HG03571 (cell line): ENCODE results near the gene RBFOX1.

Experiments
- ATAC-seq: cut with Tn5 transposase; IDR thresholded peaks from one replicate; pipeline ENCODE4 v1.9.1; 2021; ENCODE audit not compliant: unreplicated experiment

The RBFOX1 gene

GRCh38 chr16:7513429-7513828 lies 180.8 kb downstream of the RBFOX1 start:
- ATAC-seq = no peak

GRCh38 chr16:7515543-7515942 lies 182.9 kb downstream of the RBFOX1 start:
- no peak for ATAC-seq

- ATAC-seq = no peak
Observed at GRCh38 chr16:7517496-7517895, 184.9 kb downstream of the RBFOX1 start.

DNA sequence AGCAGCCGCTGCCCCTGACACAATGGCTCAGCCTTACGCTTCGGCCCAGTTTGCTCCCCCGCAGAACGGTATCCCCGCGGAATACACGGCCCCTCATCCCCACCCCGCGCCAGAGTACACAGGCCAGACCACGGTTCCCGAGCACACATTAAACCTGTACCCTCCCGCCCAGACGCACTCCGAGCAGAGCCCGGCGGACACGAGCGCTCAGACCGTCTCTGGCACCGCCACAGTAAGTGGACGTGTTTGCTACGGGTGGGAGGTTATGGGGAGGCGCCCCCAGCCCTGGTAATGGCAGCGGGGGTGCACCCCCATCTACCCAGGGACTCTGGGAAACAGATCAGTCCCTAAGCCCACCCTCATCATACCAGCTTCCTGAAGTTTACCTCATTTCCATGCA lies 185.5 kb downstream of the RBFOX1 start:
- ATAC-seq = no peak

GRCh38 chr16:7521834-7522233 lies 189.2 kb downstream of the RBFOX1 start:
- ATAC-seq = no peak

GRCh38 chr16:7524419-7524818 lies 191.8 kb downstream of the RBFOX1 start:
- ATAC-seq = no peak

DNA sequence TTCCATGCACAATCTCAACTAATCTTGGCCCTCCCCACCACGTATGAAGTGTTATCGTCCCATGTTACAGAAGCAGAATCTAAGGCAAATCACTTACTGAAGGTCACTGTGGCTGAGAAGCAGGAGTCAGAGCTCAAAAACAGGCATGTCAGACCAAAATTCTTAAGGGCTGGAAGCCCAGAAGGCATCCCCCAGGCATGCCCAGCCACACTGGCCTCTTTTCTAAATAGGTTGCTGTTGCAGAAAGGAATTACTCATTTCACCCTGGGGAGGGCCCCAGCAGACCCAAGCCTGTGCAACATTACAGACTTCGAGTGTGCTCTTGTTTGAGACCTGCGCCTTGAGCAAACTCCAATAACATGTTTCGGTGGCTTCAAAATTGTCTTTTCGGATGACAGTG lies 194.1 kb downstream of the RBFOX1 start:
- ATAC-seq = no peak

DNA sequence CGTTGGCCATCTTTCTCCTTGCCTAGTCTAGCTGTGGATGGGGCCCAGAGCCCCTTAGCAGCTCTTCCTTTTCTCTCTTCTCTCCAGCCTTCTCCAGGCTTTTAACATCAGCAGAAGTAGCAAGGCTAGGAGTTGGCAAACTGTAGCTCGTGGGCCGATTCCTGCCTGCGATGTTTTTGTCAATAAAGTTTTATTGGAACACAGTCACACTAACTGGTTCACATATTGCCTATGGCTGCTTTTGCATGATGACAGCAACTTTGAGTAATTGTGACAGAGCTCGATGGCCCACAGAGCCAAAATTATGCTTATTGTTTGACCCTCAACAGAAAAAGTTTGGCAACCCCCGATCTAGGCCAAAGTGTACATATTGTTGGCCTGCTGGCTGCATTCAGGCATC lies 199.9 kb downstream of the RBFOX1 start:
- no peak for ATAC-seq

GRCh38 chr16:7534749-7535148 lies 202.1 kb downstream of the RBFOX1 start:
- ATAC-seq = no peak

GRCh38 chr16:7541026-7541425 lies 208.4 kb downstream of the RBFOX1 start:
- no peak for ATAC-seq

GRCh38 chr16:7545251-7545650 lies 212.6 kb downstream of the RBFOX1 start:
- ATAC-seq = no peak

- ATAC-seq = no peak
Observed at GRCh38 chr16:7546948-7547347, 214.3 kb downstream of the RBFOX1 start.

DNA sequence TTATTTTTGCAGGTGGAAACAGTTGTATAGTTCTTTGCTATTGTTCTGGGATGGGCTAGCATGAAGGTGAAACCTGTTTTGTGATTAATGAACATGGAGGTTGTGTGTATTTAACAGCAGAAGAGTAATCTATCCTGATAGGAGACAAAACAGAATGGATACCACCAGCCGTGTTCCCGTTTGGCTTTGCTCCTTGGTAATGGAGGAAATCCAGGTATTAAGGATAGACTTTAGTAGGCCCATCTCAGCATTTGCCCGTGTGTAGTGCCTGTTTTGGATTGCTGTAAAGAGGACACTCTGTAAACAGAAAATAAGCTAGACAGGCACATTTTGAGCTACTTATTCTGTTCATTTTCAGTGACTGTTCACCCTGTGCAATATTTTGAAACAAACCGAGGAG lies 215.1 kb downstream of the RBFOX1 start:
- no peak for ATAC-seq

GRCh38 chr16:7548796-7549318 lies 216.2 kb downstream of the RBFOX1 start:
- ATAC-seq = no peak

DNA sequence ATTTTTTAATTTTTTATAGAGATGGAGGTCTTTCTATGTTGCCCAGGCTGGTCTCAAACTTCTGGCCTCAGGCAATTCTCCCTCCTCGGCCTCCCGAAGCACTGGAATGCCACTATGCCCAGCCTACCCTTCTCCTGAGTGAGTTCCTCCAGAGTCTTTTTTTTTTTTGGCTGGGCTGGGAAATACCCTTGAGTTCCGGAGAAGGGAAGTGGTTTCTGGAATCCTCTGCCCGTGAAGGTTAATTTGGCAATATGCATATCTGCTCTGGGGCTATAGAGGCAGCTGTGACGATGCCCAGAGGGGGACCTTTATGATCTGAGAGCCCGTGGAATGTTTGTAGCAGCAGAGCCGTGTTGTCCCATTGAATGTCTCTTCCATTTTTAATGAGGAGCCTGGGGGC lies 217.5 kb downstream of the RBFOX1 start:
- no peak for ATAC-seq

DNA sequence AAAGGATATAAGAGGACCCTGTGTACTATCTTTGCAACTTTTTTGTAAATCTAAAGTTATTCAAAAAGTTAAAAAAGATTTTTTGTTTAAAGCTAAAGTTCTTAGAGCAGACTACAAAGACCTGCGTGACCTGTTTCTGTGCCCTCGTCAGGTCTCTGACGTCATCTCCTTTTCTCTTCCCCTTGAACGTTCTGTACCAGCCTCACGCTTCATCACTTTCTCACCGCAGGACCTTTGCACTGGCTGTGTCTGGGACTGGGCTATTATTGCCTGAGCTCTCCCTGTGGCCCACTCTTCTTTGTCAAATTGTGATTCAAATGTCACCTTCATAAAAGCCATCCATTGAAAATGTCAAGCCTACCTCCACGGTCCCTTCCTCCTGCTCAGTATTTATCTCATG lies 222.8 kb downstream of the RBFOX1 start:
- ATAC-seq = no peak

DNA sequence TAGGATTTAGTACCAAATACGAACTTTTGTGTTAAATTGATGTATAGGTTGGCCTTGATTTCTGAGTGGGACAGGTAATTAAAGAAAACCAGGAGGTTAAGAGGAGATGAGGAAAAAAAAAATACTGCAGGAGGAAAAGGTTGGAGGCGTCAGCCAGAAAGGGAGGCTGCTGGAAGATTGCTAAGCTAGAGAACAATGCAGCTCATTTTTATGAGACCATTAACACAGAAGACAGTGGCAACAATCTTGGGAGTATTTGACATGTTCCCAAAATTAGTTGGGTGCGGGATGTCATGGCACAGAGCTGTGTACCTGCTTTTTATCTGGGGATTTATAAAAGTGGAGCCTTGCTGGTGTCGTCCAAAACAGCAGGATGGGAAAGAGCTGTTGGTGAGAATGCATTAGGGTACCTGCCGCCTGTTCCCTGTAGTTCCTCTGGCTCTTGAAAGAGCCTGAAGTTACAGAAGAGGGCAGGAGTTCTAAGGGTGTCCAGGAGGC lies 229.3 kb downstream of the RBFOX1 start:
- ATAC-seq = no peak

- no peak for ATAC-seq
Observed at GRCh38 chr16:7566360-7566759, 233.7 kb downstream of the RBFOX1 start.

DNA sequence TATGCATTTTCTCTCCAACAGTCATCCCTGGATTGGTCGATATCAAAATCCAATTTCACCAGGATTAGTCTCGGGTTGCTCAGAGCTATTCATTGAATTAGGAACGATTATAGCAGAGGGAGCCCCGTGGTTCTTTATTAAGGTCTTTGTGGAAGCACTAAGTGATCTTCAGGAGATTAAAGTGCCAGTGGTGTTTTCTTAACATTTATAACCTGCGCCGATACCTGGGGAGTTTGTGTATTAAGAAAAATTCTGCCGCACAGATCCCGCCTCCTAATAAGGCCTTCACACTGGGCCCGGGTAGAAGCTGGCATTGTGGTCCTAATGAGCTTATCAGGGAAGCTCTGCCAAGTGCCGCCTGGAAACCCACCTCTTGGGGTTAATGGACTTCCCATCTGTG lies 238.7 kb downstream of the RBFOX1 start:
- no peak for ATAC-seq

- ATAC-seq = no peak
Observed at GRCh38 chr16:7577588-7577987, 244.9 kb downstream of the RBFOX1 start.

GRCh38 chr16:7579454-7579853 lies 246.8 kb downstream of the RBFOX1 start:
- ATAC-seq = no peak

DNA sequence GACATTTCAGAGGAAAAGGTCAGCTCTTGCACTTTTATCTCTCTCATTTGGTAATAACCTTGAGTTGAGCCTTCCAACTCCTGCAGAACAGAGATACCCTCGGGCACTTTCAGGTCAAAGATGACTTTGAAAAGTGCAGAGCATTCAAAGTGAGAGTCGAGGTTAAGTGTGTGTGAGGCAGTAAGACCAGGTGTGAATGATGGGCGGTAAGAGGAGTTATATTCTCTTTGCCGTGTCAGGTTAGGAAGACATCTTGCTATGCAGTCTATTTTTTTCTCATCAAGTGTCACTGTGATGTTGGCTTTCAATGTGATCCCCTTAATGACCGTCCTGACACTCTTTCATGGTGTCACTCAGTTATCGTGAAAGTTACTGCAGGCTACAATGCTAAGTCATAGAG lies 248.5 kb downstream of the RBFOX1 start:
- ATAC-seq = no peak

DNA sequence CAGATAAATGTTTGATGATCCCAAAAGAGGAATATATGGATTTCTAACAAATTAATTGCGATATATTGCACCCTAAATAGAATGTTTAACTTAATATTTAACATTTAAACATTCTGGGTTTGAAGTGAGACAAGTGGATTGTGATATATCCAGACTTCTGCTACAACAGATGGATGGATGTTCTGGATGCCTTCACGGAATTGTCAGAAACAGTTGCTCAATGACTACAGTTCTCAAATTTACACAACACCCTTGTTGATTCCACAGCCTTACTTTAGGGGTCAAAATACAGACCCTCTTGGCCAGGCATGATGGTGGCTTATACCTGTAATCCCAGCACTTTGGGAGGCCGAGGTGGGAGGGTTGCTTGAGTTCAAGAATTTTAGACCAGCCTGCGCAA lies 250.8 kb downstream of the RBFOX1 start:
- no peak for ATAC-seq

DNA sequence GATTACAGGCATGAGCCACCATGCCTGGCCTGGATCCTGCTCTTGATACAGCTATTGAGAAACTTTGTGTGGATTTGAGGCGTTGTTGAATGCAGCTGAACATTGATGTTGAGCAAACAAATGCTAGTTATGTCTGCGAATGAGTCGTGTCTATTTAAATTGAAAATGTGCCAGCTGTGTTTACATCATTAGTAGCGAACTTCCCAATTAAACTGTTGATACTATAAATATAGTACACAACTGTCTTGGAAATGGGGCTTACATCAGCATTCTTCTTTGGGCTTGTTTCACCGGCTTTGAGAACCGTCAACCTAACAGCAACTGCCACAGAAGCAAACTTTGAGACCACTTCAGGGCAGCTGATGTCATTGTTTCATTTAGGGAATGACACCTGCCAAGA lies 251.9 kb downstream of the RBFOX1 start:
- no peak for ATAC-seq
